Measurements from ENCODE around the gene ERCC2. TPM values are rescaled to one million over a fixed set of nuclear protein-coding genes. Genes with fewer than 3 reads are reported as not detected.

The ERCC2 gene
- total RNA-seq, 6 donors from 2014 or later, result 7.4 to 19.1 (median 13.0) TPM

DNA sequence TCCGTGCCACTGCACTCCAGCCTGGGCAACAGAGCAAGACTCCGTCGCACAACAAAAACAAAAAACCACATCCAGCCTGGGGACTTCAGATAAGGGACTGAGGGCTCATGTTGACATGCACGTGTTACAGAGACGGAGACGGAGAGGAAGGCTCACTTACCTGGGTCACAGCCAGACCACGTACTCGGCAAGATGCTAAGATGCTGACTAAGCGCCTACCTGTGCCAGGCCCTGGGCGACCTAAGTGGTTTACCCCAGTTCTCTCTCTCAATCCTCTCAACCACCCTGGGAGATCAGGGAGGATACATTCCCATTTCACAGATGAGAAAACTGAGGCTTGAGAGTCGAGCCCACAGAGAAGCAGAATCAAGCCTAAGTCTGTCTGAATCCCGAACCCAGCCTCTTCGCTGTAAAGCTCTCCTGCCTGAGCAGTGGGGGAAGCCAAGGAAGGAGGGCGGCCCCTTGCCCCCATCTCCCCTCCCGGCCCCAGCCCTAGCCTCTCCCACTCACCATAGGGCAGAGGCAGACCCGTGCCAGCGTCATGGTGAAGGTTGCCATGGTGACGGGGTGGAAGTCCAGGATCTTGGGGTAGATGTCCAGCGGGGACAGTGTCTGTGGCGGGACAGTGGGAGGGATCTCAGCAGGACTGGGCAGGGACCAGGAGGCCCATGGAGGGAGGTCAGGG lies 13.5 kb downstream of the ERCC2 start:
- DNase-seq (no peak), ATAC-seq (ENCODE audit: low FRiP score in 2 of 2) (no peak)
- H3K27me3 ChIP-seq, result no peaks in the 10 kb centered on the region
- TF ChIP-seq POLR2AphosphoS5 (IDR thresholded peaks at IDR 0.05) (no peak), POLR2A (IDR thresholded peaks at IDR 0.05) (no peak), EP300 (IDR thresholded peaks at IDR 0.05) (no peak)
- TF ChIP-seq, protein P1, sequence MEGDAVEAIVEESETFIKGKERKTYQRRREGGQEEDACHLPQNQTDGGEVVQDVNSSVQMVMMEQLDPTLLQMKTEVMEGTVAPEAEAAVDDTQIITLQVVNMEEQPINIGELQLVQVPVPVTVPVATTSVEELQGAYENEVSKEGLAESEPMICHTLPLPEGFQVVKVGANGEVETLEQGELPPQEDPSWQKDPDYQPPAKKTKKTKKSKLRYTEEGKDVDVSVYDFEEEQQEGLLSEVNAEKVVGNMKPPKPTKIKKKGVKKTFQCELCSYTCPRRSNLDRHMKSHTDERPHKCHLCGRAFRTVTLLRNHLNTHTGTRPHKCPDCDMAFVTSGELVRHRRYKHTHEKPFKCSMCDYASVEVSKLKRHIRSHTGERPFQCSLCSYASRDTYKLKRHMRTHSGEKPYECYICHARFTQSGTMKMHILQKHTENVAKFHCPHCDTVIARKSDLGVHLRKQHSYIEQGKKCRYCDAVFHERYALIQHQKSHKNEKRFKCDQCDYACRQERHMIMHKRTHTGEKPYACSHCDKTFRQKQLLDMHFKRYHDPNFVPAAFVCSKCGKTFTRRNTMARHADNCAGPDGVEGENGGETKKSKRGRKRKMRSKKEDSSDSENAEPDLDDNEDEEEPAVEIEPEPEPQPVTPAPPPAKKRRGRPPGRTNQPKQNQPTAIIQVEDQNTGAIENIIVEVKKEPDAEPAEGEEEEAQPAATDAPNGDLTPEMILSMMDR (IDR thresholded peaks at IDR 0.05), result no peak
- H3K36me3 ChIP-seq, result peaks cover 0 to 66% (median 27%) of the 10 kb centered on the region in 4 donors
- H3K27ac ChIP-seq, result no peak overlapping the region
- 94 to 95% methylated on average over 19 to 20 of the region's 20 CpGs for WGBS, 2 donors
- H3K4me3 ChIP-seq, result no peak overlapping the region
- no peaks in the 10 kb centered on the region for H3K4me1 ChIP-seq
- H3K9me3 ChIP-seq, result no peaks in the 10 kb centered on the region

DNA sequence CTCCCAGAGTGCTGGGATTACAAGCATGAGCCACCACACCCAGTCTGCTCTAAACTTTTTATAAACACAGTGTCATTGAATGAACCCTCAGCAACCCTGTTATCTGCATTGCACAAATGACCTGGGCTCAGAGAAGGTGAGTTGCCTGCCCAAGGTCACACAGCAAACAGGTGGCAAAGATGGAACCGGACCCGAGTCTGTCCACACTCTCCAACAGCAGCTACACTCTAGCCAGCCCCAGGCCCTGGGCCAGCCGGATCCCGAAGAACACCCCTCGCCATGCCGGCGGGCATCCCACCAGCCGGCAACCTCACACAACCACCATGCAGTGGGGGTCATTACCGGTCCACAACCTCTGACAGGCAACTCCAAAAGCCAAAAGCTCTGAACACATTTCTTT lies 14.5 kb downstream of the ERCC2 start:
- Histone ChIP-seq H3K4me1 (no peaks in the 10 kb centered on the region), H3K27ac (no peak overlapping the region), H3K9me3 (no peaks in the 10 kb centered on the region), H3K36me3 (peaks cover 0 to 63% (median 32%) of the 10 kb centered on the region in 4 donors), H3K27me3 (no peaks in the 10 kb centered on the region), H3K4me3 (no peak overlapping the region)
- ATAC-seq (ENCODE audit: low FRiP score in 2 of 2) (no peak), DNase-seq (no peak)
- TF ChIP-seq, protein P1 (IDR thresholded peaks at IDR 0.05), result no peak
- TF ChIP-seq POLR2A (IDR thresholded peaks at IDR 0.05) (no peak), POLR2AphosphoS5 (IDR thresholded peaks at IDR 0.05) (no peak), EP300 (IDR thresholded peaks at IDR 0.05) (no peak)
- whole genome bisulfite sequencing, 2 donors, result 95 to 100% methylated on average over 9 of the region's 9 CpGs

DNA sequence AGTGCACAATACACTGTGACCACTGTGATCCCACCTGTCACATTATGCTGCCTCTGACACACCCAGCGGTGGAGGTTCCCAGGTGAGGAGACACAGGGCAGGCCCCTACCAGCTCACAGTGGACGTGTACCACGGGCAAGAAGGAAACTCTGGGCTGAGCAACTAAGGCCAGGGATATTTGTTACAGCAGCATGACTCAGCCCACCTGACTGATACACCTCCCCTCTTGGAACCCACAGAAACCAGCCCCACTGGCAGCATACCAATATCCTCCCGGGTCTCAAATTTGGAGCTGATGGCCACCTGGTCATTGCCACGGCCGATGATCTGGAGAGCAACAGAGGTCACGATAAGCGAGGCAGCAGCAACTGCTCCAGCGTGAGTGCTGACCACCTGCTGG lies 15.0 kb downstream of the ERCC2 start:
- no peak overlapping the region for H3K4me3 ChIP-seq
- H3K9me3 ChIP-seq, result no peaks in the 10 kb centered on the region
- H3K27ac ChIP-seq, result no peak overlapping the region
- TF ChIP-seq, protein P1 (IDR thresholded peaks at IDR 0.05), result no peak
- TF ChIP-seq POLR2A (IDR thresholded peaks at IDR 0.05), result no peak
- TF ChIP-seq EP300 (IDR thresholded peaks at IDR 0.05), result no peak
- TF ChIP-seq POLR2AphosphoS5 (IDR thresholded peaks at IDR 0.05), result no peak
- peaks cover 0 to 58% (median 32%) of the 10 kb centered on the region in 4 donors for H3K36me3 ChIP-seq
- no peaks in the 10 kb centered on the region for H3K4me1 ChIP-seq
- H3K27me3 ChIP-seq, result no peaks in the 10 kb centered on the region
- WGBS, 2 donors, result 99% methylated on average over 6 to 9 of the region's 9 CpGs
- DNase-seq, result no peak
- ATAC-seq (ENCODE audit: low FRiP score in 2 of 2), result no peak

DNA sequence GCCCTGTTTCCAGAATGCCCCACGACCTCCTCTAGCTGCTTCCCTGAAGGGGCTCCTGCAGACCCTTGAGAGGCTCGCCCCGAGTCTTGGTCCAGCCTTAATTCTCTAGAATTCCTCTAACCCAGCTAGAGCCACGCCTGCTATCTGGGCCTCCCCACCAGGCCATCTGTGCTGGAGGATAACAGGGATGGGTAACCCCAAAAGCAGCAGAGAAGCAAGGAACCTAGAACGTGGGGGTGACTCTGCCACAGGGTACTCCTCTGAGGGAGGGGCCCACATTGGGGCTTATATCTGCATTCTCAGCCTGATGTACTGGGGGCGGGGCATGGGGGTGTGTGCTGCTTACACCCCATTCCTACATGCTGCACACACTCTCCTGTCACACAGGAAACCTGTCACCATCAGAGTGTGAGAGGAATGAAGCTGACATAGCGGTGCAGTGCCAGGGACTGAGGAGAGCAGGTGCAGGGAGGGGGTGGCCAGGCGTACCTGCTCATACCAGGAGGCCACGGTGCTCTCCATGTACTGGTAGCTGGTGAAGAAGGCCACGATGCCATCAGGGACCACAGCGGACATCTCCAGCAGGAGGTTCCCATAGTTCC lies 16.0 kb downstream of the ERCC2 start:
- Histone ChIP-seq H3K27ac (no peak overlapping the region), H3K4me3 (no peak overlapping the region), H3K9me3 (no peaks in the 10 kb centered on the region), H3K27me3 (no peaks in the 10 kb centered on the region), H3K36me3 (peaks cover 0 to 58% (median 31%) of the 10 kb centered on the region in 4 donors), H3K4me1 (no peaks in the 10 kb centered on the region)
- TF ChIP-seq, protein P1 (IDR thresholded peaks at IDR 0.05), result no peak
- TF ChIP-seq EP300 (IDR thresholded peaks at IDR 0.05) (no peak), POLR2A (IDR thresholded peaks at IDR 0.05) (no peak), POLR2AphosphoS5 (IDR thresholded peaks at IDR 0.05) (no peak)
- ATAC-seq (ENCODE audit: low FRiP score in 2 of 2) (no peak), DNase-seq (no peak)
- WGBS, 2 donors, result 92 to 93% methylated on average over 11 of the region's 11 CpGs

Data from upper lobe of left lung (tissue), 6 donors.